ELR (cell line): Measurements from ENCODE around the gene PCNT.

Experiments
- DNase-seq: peaks from one replicate; pipeline ENCODE4 v3.0.0-alpha.2; 2015; ENCODE audit warnings: low read depth

Gene PCNT

GRCh38 chr21:46483300-46484295 is 159.6 kb downstream of the PCNT start:
- DNase-seq = no peak

DNA sequence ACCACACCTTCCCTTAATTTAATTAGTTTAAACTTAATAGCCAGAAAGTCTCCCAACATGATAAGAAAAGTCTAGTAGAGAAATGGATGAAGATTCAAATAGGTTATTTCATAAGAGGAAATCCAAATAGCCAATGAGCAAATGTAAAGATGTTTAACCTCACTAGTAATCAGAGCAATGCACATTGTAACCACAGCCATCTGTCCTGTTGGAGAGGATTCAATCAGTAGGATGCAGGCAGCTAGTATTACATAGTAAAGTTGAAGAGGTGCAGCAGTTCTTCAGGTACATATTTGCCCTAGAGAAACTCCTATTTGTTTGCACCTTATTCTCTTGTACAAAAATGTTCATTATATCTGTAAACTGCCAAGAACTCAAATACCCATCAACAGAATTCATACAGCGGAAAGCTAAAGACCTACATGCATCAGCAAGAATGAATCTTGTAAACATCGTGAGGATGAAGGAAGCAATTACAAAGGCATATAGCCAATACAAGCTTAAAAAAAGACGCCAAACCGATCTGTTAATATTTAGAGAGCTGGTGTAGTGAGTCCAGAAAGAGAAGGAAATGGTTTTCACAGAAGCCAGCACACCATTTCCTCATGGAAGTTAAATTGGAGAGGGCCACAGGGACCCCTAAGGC is 162.6 kb downstream of the PCNT start:
- no peak for DNase-seq

DNA sequence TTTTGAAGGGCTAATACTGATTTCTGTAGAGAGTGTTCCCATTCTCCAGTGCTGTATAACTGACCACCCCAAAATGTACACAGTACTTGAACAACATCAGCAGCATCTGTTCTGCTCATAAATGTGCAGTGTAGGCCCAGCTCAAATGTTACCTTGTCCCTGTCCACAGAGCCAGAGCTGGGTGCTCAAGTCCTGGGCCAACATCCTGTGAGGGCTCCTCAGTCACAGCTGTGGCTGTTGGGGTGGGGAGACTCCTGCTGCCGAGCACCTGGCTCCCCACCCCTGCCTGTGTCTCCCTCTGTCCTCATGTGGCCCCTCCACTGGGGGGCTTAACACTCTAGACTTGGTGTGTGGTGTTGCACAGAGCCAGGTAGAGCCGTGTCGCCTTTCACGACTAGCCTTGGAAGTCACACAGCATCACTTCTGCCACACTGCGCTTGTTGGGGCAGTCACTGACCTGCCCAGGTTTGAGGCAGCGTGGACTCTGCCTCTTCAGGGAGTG is 165.3 kb downstream of the PCNT start:
- no peak for DNase-seq

DNA sequence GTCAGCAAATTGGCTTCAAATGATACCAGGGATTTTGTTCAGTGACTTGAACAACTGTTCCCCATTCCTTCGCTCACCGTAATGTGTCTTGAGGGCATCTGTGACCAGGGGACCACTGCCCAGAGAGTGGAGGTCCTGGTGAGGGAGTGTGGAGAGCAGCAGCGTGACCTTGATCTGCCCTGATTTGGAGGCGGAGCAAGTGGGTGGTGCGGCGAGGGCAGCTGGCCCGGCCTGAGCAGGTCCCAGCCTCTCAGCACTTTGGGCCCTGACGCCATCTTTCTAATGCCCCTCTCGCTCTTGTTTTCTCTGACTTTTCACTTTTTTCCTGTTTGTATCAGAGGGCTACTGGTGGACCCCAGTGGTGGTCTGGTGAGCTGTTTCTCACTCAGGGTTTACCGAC is 165.8 kb downstream of the PCNT start:
- DNase-seq = no peak

GRCh38 chr21:46491553-46491952 is 167.6 kb downstream of the PCNT start:
- DNase-seq = no peak

GRCh38 chr21:46492851-46493250 is 168.9 kb downstream of the PCNT start:
- DNase-seq = no peak

DNA sequence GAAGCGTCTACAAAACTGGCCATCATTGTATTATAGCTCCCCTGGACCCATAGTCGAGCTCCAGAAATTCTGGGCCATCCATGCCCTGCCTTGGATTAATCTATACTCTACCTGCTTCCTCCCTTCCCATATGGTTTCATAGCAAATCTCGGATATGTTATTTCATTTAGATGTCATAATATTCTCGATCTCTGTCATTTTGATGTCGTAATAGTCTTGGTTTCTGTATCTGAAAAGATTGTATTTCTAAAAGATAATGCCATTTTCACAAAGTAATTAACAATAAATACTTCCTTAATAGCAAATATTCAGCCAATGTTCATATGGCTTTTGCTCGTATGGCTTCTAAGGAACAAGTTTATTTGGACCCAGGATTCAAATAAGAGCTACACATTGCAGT is 169.9 kb downstream of the PCNT start:
- DNase-seq = no peak
